ENCODE data around the gene ASNSD1.

Gene ASNSD1

GRCh38 chr2:189661148-189661956, at the start of gene ASNSD1:
Gene ASNSD1 (plus strand): TSS chr2:189661459. CDS start chr2:189666133, 4,674 bp downstream.
- peak; percentile 97 to 98 (median 97) for DNase-seq (ENCODE audit: low read depth in 3 of 3)

DNA sequence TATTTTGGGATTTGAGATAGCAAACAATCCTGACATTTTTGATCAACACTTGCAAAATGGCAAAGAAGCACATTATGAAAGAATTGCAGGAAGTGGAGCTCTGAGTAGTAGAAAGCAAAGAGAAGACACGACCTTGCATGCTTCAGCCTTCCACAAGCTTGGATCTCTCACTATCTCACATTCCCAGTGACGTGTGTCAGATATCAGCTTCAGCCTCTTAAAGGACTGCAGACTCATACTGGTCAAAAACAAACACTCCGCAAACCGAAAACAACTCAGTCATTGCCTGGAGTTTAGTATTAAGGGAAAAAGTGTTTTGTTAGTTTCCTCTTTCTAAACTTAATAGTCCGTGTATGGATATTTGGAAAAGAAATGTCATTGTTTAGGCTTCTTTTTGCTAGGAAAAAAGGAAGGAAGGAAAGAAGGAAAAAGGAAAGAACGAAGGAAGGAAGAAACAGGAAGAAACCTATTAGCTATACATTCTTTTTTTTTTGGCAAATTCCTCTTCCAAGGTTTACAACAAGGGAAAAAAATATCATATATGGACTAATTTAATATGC, 48.1 kb upstream of the ASNSD1 start:
- DNase-seq (ENCODE audit: low read depth in 3 of 3): no peak

DNA sequence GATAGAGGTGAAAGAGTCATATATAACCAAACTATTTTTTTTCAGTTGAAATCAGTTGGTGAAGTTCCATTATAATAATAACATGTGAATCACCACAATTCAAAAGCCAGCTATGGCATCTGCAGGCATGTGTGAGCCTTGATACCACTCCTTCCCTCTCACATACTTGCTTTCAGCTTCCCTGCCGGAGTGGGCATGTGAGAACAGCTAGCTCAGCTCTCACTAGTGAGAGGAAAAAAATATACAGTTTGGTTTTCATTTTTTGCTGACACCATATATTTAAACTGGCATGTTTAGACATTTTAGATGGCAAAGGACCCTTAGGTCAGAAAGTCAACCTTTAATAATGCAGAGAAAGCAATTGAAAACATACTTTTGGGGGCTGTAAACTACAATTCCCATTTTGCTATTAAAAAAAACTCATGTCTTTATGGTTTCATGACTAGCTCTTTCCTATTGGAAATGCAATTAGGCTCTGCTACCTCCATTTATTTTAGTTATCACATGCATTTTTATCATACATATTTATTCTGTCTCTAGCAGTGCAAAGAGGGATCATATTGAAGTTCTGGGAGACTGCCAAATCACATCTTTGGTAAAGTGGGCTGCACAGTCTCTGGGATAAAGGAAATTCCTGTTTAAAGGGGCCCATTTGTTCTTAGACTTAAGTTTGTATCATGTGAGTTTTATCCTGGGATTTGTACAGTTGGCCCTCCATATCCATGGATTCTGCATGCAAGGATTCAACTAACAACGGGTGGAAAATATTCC, 47.4 kb upstream of the ASNSD1 start:
- DNase-seq (ENCODE audit: low read depth in 3 of 3): no peak

DNA sequence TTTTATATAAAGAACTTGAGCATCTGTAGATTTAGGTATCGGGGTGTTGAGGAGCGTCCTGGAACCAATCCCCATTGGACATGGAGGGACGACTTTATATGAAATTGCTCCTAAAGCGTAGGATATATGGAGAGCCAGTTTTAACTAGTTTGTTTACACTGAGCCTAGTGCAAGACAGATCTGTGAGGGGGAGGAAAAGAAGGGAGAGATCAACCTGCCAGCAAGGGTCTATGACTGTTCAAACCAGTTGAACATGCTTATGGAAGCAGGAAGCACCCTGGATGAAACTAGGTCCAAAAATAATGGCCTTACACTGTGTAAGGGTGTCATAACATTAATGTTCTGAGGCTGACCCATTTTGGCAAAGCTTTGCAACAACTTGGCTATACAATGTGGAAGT, 46.7 kb upstream of the ASNSD1 start:
- no peak for DNase-seq (ENCODE audit: low read depth in 3 of 3)

DNA sequence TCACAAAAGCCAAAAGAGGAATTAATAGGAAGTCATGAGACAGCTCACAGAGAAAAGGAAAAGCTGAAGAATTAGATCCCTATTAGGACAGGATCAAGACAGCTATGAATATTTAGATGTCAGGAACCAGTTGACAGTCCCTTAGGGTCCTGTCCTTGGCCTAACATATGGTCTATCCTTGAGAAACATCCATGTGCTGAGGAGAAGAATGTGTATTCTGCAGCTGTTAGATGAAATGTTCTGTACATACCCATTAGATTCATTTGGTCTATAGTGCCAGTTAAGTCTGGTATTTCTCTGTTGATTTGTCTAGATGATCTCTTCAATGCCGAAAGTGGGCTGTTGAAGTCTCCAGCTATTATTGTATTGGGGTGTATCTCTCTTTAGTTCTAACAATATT, 43.1 kb upstream of the ASNSD1 start:
- no peak for DNase-seq (ENCODE audit: low read depth in 3 of 3)

DNA sequence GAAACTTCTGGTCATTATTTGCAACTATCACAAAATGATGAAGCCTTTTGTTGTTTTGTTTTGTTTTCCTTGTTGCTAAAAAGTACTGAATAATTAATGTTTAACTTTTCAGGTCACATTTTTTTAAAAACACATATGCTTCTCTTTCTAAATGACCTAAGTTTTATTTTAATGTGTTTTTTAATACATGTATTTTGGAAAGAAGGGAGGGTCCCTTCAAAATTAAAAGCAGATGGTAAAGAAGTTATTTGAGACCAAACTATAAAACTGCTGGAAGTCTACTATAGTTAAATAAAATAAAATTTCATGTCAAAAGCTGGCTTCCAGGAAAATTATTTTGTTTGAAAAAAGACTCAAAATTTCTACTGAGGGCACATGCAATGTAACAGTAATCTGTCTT, 39.5 kb upstream of the ASNSD1 start:
- DNase-seq (ENCODE audit: low read depth in 3 of 3): no peak

DNA sequence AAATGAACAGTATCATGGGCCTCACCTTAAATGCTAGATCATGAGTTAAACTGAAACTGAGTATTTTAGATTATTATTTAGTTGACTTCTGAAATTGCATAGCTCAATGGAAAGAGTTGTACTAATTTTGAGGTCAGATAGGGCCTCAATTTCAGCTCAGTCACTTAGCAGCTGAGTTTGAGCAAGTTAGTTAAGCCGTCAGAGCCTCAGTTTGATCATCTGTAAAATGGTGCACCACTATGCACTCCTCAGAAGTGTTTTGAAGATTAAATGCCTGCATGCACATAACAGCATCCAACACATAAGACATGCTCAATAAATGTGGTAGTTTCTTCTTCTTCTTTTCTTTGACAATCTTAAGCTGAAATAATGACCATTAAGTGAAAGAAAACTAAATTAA, 38.2 kb upstream of the ASNSD1 start:
- no peak for DNase-seq (ENCODE audit: low read depth in 3 of 3)

GRCh38 chr2:189624648-189625355, 36.5 kb upstream of the ASNSD1 start:
- DNase-seq (ENCODE audit: low read depth in 3 of 3): no peak

GRCh38 chr2:189625636-189626035, 35.6 kb upstream of the ASNSD1 start:
- no peak for DNase-seq (ENCODE audit: low read depth in 3 of 3)

DNA sequence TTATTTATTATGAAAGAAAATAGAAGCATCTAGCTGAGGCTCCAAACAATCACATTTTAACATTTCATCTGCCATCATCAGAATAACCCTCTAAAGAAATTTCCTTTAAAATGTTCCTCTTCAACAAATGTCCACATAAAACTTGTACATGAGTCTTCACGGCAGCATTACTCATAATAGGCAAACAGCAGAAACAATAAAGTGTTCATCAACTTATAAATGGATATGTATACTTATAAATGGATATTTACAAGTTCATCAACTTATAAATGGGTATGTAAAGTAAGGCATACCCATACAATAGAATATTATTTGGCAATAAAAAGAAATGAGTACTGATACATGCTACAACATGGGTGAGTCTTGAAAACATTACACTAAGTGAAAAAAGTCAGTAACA, 33.5 kb upstream of the ASNSD1 start:
- DNase-seq (ENCODE audit: low read depth in 3 of 3): no peak

DNA sequence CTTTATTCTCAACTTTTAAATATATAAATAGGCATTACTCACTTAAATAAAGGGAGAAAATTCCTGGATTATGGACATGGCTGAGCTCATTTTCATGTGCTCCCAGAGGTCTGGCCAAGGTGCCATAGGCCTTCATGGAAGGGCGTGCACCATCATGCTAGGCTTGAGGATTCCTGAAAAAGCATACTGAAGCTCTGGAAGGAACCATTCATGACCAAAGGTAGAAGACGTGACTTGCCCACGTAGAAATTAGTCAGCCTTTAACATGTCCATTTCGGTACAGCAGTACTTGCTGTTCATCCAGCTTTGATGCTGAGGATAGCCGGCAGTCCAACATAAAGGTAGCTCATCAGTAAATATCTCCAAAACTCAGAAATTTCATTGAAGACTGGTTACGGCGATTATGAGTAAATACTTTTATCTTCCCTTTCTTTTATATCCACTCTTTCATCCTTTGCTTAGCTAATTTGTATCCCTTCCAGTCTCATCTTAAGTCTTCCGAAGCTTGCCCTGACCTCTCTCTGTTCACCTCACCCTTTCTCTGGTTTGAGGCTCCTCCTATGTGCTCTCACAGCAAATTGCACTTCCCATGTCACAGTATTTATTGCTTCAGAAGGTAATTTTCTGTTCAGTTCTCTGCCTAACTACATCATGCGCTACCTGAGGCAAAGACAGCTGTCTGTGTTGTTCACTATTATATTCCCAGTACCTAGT, 32.3 kb upstream of the ASNSD1 start:
- DNase-seq (ENCODE audit: low read depth in 3 of 3): no peak

- no peak for DNase-seq (ENCODE audit: low read depth in 3 of 3)
These were observed 31.5 kb upstream of the ASNSD1 start for GRCh38 chr2:189629531-189630453.

DNA sequence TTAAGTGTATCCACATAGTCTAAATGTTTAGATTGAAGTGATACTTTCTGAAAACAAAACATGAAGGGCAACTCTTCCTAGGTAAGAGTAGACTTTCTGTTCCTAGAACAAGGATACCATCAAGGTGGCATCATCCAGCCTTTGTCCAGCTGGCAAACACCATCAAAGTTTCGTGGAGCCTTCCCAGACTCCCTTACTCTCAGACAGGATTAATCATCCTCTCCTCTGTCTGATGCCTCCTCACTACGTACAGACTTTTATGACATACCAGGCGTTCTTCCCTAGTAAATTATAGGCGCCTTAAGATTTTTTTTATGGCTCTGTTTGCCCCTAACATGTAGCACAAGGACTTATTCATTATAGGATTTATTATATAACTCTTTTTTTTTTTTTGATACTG, 29.4 kb upstream of the ASNSD1 start:
- DNase-seq (ENCODE audit: low read depth in 3 of 3): no peak

GRCh38 chr2:189633392-189633811, 27.9 kb upstream of the ASNSD1 start:
- no peak for DNase-seq (ENCODE audit: low read depth in 3 of 3)

GRCh38 chr2:189635353-189635752, 25.9 kb upstream of the ASNSD1 start:
- no peak for DNase-seq (ENCODE audit: low read depth in 3 of 3)

GRCh38 chr2:189638301-189639006, 22.8 kb upstream of the ASNSD1 start:
- no peak for DNase-seq (ENCODE audit: low read depth in 3 of 3)

- no peak for DNase-seq (ENCODE audit: low read depth in 3 of 3)
These were observed 22.2 kb upstream of the ASNSD1 start for GRCh38 chr2:189639007-189639609.

DNA sequence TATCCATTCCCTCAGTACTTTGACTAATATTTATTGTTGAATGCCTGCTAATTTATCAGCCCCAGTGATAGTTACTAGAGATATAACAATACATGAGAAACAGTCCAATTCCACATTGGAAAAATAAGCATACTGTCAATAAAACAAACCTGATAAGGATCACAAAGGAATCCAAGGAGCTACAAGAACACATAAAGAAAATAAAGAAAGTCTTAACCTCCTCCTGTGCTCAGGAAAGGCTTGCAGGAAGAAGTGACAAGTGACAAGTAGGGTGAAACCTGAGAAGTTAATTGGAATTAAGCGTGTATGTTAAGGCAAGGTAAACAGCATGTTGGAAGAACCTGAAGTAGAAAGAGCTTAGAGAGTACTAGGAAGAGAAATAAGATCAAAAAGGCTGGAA, 20.3 kb upstream of the ASNSD1 start:
- DNase-seq (ENCODE audit: low read depth in 3 of 3): no peak

DNA sequence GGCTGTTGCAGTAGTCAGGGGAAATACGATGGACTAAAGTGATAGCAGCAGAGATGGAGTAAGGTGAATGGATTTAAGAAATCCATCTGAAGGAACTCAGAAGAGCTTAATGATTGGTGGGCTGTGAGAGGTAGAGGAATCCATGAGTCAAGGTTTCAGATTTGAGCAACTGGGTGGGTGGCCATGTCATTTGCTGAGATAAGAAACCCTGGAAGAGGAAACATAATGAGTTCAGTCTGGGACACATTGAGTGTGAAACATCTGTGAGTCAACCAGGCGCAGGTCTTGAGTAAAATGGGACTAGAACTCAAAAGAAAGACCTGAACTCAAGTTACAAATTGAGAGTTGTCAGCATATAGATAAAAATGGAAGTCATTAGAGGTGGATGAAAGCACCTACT, 19.7 kb upstream of the ASNSD1 start:
- peak in 1 of 3 experiments; percentile 22 for DNase-seq (ENCODE audit: low read depth in 3 of 3)
